Ramos (cell line): ENCODE results near the gene PON3.
"Not testable (repeated sequence)": the region's sequence is repeated elsewhere in the genome, so short reads cannot be mapped to it uniquely, and the experiment has no call there.

Experiments
- in situ Hi-C: fragments of 300-500 bp; cut with MboI; formaldehyde crosslinking; loops from one replicate; pipeline ENCODE4 v1.14.3; 2022; ENCODE audit warnings: low sequenced_read_pairs; ENCODE audit not compliant: unreplicated experiment

The PON3 gene

DNA sequence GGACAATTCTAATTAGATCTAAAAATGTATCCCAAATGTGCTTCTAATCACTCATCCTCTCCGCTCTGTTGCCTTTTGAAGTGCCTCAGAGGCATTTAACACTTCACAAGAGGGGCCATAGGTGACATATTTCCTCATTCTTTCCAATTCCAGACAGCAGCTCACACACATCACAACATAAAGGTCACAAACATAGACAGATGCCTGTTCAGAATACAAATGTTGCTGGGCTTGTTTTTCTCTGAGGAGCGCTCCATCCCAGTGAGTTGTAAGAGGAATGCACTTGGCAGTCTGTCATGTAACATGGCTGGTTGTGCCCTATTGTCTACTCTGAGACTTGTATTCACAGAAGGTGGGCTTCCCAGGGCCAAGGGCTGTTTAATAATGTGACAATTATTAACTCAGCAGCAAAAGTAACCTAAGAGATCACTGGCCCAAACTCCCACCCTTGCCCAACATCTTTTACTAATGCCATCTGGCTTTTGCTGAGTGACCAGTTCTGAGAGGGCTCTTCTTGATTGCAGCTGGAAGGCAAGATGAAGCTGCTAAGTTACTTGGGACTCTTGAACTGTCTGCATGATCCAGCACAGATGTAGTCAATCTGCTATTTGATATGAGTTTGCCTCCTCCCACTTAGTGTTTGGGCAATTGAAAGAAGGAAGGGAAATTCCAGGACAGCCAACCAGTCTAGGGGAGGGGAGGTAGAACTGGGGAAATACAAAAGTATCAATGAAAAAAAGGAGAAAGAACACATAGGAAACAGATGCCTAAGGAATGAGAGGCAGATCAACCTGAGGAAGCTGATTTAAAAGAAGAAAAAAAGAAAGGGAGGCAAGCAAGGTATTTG is 25.0 kb upstream of the PON3 start:
- in situ Hi-C loops, result no loop called here

DNA sequence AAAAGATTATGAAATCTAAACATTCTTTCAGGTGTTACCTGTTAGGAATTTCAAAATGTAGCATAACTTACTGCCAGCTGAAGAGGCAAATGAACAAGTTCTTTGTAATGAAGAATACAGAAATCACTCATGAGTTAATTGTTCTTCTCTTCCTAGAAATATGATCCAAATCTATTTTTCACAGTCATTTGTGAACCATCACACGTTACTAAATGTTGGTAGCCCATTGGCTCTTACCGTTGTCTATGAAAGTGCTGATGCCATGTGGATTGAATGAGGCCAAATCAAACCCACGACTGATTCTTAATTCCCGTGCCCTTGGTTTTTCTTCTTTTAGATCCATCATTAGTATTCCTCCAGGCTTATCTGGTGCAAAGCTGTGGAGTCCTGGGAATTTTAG is 15.9 kb upstream of the PON3 start:
- in situ Hi-C loops, result no loop called here

DNA sequence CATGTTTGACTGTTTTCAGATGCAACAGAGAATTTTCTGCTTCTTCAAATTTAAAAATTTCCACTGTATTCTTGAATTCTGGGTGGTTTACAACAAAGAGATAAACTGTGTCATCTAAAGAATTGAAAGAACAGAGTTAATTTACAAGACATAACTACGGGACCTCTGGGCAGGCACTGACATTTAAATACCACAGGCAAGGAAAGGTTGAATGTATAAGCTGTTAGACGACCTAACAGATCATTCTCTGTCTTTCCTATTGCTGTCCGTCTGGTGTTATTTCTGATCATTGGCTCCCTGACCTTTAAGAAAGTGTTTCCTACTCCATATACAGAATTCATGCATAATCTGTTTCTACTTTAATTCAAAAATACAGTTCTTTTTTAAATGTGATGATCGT is 15.5 kb upstream of the PON3 start:
- in situ Hi-C loops, result no loop called here

DNA sequence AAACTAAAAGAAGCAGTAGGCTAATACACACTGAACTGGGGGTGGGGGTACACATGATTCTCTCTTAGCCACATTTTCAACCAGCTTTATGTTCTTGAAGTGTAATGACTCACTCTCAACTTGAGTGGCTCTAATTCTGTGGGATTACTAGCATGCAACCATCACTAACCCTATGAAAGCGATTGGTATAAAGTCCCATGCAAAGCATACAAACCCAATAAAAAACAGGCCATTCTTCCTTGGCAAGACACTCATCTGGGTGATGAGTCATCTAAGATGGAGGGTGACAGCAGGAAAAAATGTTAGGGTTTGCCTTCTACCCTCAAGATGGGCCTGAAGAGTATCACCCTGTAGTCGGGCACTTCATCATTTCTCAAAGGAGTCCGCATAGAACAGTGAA is 14.9 kb upstream of the PON3 start:
- in situ Hi-C loops, result no loop called here

DNA sequence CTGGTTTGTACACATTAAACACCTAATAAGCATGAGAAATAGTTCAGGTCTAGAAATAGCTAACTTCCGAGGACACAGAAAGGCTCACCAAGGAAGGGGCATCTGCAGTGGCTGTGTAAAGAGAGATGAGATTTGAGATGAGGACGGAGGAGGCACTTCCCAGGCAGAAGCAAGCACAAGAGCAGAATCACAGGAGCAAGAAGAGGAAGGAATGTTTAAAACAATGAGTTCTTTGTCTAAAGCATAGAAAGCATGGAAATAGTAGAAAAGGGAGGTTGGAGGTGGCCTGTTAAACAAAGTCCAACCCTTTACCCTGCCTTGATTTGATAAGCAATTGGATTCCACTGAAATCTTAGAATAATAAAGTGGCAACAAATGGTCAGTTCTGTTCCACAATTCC is 11.6 kb upstream of the PON3 start:
- in situ Hi-C loops, result no loop called here

DNA sequence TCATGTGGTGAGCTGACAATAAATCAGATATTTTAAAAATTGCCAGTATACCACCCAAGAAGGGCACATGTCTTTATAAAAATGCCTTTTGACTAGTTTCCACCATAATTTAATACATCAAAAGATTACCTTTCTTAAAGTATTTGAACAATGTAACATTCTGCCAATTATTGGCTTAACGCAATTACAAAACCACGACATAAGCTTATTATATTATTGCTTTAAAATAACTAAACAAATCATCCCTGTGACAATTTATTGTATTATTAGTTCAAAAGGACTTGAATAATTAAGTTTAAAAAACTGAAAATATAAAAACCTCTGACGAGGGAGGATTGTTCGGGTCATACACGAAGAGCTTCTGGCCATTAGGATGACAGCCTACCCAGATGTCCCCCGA is 9.6 kb upstream of the PON3 start:
- in situ Hi-C loops, result no loop called here

DNA sequence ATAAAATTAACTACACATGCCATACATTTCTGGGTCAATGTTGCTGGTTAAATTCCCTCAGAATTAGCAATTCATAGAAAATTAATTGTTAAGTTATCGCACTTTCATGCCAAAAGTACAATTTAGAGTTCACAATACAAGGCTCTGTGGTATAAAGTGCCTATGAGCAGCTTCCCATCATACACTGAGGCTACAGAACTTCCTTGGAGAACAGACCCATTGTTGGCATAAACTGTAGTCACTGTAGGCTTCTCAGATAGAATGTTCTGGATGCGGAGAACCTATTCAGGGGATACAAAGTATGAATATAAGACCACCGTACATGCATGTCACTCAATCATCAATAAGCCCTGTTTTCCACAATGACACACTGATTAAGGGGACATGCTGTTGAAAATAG is 9.0 kb upstream of the PON3 start:
- in situ Hi-C loops, result no loop called here

DNA sequence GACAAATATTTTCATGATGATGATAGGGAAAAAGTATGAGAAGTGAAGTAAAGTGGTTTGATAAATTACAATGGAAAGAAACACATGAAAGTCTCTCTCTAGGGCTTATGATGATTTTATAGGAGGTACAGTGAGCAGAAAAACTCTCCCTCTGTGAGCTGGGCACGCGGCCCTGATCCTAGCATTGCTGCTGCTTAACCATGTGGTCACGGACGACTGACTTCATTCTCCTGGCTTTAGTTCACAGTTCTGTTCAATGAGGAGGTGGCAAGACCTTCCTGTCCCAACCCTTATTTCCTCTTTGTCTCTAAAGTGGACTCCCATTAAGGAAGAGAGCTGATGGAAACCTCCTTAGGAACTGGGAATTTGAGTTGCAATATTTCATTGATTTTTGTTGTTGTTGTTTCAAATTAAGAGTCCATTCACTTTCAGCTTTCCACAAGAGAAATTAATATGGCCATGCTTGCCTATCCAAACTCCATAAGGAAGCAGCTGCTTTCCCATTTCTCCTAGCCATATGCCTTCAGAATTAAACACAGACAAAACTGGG is 8.2 kb upstream of the PON3 start:
- in situ Hi-C loops, result no loop called here

DNA sequence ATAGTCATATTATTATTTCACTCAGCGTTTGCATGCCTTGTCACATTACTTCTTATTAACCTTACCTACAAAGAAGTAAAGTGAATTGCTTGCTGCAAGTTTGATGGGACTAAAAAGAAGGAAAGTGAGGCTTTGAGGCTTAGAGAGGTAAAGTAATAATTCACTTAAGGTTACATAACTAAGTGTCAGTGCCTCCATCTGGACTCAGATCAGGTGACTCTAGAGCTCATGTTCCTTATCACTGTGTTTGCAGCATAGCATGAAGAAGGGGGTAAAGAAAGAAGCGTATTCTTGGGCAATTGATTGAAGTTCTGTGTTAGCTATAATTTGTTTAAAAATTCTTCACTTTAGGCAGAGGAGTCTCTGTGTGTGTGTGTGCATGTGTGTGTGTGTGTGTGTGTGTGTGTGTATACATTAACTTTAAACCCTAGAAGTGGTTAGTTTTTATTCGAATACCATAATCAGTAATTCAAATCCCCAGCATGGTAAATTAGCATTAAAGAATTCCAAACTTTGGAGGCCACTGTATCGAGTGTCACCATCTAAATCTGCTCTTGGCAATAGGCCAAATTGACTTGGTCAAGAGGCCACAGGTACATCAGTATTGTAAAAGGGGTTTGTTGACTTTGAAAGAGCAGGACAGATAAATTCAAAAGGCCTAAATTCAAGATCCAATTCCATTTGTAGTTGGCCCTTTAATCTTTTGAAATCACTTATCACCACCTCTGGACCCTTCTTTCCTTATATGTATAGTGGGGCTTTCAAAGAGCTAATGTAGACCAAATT is 2.2 kb upstream of the PON3 start:
- in situ Hi-C loops, result no loop called here

DNA sequence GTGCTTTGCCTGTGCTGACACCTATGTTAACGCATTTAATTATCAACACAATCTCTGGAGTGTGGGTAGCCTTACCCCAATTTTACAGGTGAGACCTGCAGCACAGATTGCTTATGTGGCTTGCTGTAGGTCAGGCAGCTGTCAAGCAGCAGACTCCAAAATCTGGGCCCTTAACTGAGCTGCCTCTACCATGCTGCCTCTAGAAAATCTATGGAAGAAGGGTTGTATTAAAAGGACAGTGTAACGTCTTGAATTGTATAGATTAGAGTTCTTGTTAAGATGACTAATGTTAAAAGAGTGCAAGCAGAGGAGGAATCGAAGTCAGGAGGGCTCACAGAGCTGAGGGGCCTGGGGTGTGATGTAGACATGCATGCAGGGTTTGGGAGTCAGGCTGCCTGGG is 1.2 kb upstream of the PON3 start:
- in situ Hi-C loops, result no loop called here

DNA sequence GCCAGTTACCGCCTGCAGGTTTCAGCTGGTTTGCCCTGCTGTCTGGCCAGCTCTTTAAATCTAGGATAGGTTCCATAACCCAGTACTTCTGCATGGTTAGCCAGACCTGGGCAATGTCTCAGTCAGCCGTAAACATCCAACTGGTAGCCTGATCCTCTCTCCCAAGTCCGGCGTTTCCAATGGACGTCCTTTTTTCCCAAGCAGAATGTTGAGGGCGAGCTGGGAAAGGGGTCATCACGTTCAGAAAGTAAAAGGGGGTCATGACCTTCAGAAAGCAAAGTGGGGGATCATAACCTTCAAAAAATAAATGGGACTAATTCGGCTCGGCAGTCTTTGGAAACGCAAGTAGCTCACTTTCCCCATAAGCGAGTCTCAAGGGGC is 430 bp downstream of the PON3 start:
- in situ Hi-C loops, result no loop called here

DNA sequence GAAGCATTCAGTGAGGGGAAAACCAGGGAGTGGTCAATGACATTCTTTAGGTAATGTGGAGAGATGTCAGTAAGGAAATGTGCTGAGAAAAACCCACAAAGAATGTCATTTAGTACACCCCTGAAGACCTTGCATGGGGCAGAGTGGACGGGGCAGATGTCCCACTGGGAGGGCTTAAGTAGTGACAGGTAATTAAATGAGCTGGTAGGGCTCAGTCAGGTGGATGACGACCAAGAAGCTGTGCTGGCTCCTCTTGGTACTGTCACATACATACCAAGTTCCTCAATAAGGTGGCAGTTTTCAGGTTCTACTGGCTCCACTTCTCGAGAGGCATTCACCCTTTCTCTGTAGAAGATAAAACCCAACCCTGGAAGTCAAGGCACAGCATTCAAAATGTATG is 1.8 kb downstream of the PON3 start:
- in situ Hi-C loops, result no loop called here

DNA sequence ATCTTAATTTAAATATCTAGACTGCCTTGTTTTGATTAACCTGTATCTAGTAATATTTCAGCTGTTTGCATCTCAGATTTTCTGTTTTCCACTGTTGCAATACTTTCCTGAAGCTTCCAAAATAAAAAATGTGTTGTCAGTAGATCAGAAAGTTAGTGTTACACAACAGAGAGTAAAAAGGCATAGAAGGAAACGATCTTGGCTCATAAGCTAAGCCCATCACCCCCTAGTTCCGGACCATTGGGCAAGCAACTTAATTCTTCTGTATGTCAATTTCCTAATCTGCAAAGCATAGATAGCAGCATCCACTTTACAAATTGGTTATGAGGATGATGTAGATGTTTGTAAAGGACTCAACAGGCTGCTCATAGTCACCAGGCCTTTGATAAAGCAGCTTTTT is 4.4 kb downstream of the PON3 start:
- in situ Hi-C loops, result no loop called here

DNA sequence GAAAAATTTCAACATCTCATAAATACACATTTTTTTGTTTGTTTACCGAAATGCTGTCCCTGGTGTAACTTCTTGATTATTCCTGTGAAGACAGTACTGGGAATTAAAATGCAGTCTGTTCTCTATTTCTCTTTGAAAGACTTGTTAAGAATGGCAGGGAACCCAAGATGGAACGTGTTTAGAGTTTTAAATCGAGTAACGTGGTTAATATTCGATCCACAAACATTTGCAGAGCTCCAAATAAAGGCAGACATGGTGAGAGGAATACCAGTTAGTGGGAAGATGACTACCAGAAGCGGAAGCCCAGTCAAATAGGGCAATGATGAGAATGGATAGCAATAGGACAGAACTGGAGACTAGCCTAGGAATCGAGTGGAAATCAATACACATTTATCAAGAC is 6.7 kb downstream of the PON3 start:
- in situ Hi-C loops, result no loop called here

DNA sequence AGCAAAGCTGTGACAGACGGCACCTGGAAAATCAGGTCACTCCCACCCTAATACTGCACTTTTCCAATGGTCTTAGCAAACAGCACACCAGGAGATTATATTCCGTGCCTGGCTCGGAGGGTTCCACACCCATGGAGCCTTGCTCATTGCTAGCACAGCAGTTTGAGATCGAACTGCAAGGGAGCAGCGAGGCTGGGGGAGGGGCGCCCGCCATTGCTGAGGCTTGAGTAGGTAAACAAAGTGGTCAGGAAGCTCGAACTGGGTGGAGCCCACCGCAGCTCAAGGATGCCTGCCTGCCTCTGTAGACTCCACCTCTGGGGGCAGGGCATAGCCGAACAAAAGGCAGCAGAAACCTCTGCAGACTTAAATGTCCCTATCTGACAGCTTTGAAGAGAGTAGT is 16.7 kb downstream of the PON3 start:
- in situ Hi-C loops, result not testable (repeated sequence)

DNA sequence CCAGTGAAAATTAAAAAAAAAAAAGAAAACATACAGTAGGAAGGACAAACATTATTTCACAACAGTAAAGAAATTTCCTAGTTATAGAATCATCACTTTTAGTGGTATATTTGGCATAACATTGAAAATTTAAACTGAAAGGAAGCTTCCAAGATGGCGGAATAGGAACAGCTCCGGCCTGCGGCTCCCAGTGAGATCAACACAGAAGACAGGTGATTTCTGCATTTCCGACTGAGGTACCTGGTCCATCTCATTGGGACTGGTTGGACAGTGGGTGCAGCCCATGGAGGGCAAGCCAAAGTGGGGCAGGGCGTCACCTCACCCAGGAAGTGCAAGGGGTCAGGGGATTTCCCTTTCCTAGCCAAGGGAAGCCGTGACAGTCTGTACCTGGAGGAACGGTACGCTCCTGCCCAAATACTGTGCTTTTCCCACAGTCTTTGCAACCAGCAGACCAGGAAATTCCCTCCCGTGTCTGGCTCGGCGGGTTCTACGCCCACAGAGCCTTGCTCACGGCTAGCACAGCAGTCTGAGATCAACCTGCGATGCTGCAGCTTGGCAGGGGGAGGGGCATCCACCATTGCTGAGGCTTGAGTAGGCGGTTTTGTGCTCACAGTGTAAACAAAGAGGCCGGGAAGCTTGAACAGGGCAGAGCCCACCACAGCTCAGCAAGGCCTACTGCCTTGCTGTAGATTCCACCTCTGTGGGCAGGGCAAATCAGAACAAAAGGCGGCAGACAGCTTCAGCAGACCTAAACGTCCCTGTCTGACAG is 19.4 kb downstream of the PON3 start:
- in situ Hi-C loops, result no loop called here

DNA sequence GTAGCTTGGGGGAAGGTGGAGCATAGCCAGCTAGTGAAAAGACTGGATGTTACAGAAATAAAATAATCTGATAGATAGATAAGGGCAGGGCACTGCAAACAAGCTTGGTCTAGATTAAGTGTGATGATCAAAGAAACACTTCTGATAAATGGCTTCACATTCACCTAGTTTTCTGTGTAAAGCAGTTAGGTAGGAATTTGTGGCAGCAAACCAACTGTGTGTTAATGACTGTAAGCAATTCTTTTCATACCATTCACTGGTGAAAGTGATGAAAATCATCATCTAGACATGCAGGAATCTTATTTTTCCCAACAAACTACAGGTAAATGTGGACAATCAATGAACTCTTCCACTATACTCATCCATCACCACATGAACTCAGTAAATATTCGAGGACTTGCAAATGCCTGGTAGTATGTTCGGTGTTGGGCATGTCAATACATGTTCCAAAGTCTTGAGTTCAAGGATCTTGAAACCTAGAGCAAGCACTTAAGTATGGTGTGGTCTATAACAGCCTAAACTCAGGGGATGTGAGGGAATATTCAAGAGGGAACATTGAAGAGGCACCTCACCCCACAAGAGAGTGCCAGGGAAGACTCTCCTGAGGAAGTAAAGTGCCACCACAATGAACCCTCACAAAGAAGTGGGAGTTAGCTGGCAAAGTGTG is 20.5 kb downstream of the PON3 start:
- in situ Hi-C loops, result no loop called here

DNA sequence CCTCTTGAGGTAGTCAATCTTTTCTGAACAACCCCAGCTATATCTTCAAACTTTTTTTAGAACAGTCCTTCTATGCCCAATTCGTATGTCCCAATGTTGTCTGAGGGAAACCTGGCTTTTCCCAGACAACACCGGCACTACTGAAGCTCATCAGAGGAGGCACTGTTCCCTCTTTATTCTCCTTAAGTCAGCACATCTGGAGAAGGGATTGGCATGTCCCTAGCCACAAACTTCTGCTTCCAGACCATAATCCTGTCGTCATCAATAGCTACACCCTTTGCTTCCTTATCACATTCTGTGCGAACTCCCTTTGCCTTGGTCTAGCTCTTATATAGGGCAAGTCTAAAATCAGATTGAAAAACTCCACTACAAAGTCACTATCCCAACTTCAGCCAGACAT is 22.9 kb downstream of the PON3 start:
- in situ Hi-C loops, result no loop called here

DNA sequence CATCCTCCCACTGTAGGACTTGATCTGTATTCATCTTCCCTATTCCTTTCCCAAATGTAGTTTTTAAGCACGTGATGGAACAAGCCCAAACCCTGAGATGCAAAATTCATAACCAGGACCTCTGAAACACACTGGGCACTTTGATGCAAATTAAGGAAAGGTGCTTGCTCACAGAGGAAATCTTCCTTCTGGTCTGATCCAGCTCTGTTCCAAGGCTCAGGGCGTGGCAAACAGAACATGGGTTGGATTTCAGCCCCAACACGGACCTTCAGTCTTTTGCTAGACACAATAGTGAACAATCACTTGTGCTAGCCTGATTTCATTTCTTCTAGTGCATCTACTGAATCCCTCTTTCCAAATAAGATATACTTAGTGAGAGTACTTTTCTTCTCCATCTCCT is 27.9 kb downstream of the PON3 start:
- in situ Hi-C loops, result no loop called here

DNA sequence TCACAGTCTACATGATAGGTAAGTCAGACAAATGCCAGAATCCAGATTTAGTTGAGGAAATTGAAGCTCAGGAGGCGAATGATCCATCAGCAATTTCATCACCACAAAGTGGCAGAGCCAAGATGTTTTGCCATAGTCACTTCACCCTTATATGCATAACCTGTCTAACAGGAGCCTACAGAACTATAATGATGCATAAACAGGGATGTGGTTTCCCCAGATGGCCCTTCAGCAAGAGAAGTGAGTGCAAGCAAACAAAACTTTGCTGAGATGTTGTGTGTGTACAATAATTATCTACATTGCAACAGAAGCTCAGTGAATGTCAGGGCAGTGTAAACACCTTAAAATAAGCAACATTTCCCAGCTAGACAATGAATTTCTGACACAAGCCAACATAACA is 28.6 kb downstream of the PON3 start:
- in situ Hi-C loops, result no loop called here
